ENCODE results near the gene PLLP.

GRCh38 chr16:57262841-57263540, 21.5 kb downstream of the PLLP start:
- no peak for TF ChIP-seq PATZ1 (CRISPR knock-in tag; IDR thresholded peaks at IDR 0.05; ENCODE audit: borderline replicate concordance)
- no peak for TF ChIP-seq ZFP30 (CRISPR knock-in tag; IDR thresholded peaks at IDR 0.05)
- no peak for TF ChIP-seq GLIS3 (CRISPR knock-in tag; IDR thresholded peaks at IDR 0.05)
- TF ChIP-seq TCF4 (CRISPR knock-in tag; IDR thresholded peaks at IDR 0.05; ENCODE audit: borderline replicate concordance): no peak
- no peak for TF ChIP-seq PPARA (CRISPR knock-in tag; IDR thresholded peaks at IDR 0.05; ENCODE audit: borderline replicate concordance)
- TF ChIP-seq ESRRG (CRISPR knock-in tag; IDR thresholded peaks at IDR 0.05): no peak
- TF ChIP-seq CSDC2 (CRISPR knock-in tag; IDR thresholded peaks at IDR 0.05): no peak
- no peak for TF ChIP-seq SNAI2 (CRISPR knock-in tag; IDR thresholded peaks at IDR 0.05)
- TF ChIP-seq CSRNP3 (CRISPR knock-in tag; IDR thresholded peaks at IDR 0.05): no peak
- no peak for TF ChIP-seq ZNF565 (CRISPR knock-in tag; conservative IDR thresholded peaks at IDR 0.05; ENCODE audit: low read depth)
- no peak for TF ChIP-seq OSR1 (CRISPR knock-in tag; IDR thresholded peaks at IDR 0.05)
- no peak for TF ChIP-seq ZNF70 (CRISPR knock-in tag; IDR thresholded peaks at IDR 0.05)

All from SK-N-SH treated with all-trans-retinoic acid at 6 μM for 48 hours (cell line).